Calu3 (cell line): ENCODE data around the gene AFF2. TPM values are rescaled to one million over a fixed set of nuclear protein-coding genes. Genes with fewer than 3 reads are reported as not detected.

Experiments
- BruUV-seq: library from RNA; stranded (reverse); fragments of 400-500 nt; replicated peaks from 2 replicates; lab custom pipeline; 2021; lab: Mats Ljungman, UMichigan
- CTCF ChIA-PET: fragments of 300-600 bp; sonication (Branson Sonifier 250); formaldehyde crosslinking; loops from one replicate; lab custom pipeline; 2022; ENCODE audit warnings: antibody characterized with exemption; lab: Charles Lee
- DNase-seq: peaks from one replicate; pipeline ENCODE4 v3.0.0; 2022
- H3K27ac Mint-ChIP-seq: one replicate; pipeline ENCODE4 v1.8.0; 2022; ENCODE audit warnings: mixed read lengths; ENCODE audit not compliant: unreplicated experiment
- H3K27me3 Mint-ChIP-seq: one replicate; pipeline ENCODE4 v1.8.0; 2022; ENCODE audit warnings: mixed read lengths; ENCODE audit not compliant: unreplicated experiment
- H3K36me3 Mint-ChIP-seq: one replicate; pipeline ENCODE4 v1.8.0; 2022; ENCODE audit warnings: mild to moderate bottlenecking, moderate library complexity, mixed read lengths; ENCODE audit not compliant: insufficient read depth, unreplicated experiment
- H3K4me1 Mint-ChIP-seq: one replicate; pipeline ENCODE4 v1.8.0; 2022; ENCODE audit warnings: mild to moderate bottlenecking, low read depth, mixed read lengths; ENCODE audit not compliant: unreplicated experiment
- H3K4me3 Mint-ChIP-seq: one replicate; pipeline ENCODE4 v1.8.0; 2022; ENCODE audit warnings: mild to moderate bottlenecking, low read depth, moderate library complexity, mixed read lengths; ENCODE audit not compliant: unreplicated experiment
- H3K9me3 Mint-ChIP-seq: one replicate; pipeline ENCODE4 v1.8.0; 2022; ENCODE audit warnings: low read depth, mixed read lengths; ENCODE audit not compliant: unreplicated experiment
- intact Hi-C: fragments of 100-400 bp; cut with micrococcal nuclease; formaldehyde crosslinking; loops from one replicate; pipeline ENCODE4 v1.10.0; 2022; ENCODE audit not compliant: unreplicated experiment
- total RNA-seq: library from RNA; stranded (reverse); gene quantifications from 2 replicates; pipeline ENCODE4 v1.2.3, GENCODE V29; 2022
- TF ChIP-seq, protein P1 (sequence below): fragments of 200-600 bp; IDR thresholded peaks from one replicate; pipeline ENCODE4 v1.8.0; 2022; ENCODE audit warnings: antibody characterized with exemption; ENCODE audit not compliant: unreplicated experiment

AFF2 gene
- total RNA-seq, 1 experiment from 2014 or later: 0.17 TPM

DNA sequence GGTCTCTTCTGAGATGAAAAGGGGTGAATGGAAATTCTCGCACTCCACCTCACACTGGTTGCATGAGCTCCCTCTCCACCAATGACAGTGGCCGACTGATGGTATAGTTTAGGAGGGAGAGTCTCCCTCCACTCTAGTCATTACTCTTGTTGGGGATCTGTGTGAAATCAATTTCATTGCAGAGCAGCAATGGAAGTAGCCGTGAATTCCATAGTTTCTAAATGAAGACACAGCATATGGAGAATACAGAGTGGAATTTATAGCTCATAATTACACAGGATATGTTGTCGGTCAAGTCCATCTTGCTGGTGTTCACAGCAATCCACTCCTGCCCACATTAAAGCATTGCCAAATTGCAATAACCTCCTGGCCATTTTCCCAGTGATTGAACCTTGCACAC lies 426.0 kb downstream of the AFF2 start:
- Mint-ChIP-seq H3K27ac (no peak overlapping the region), H3K9me3 (peaks cover 3% of the 10 kb centered on the region), H3K4me1 (no peaks in the 10 kb centered on the region), H3K36me3 (no peaks in the 10 kb centered on the region), H3K27me3 (no peaks in the 10 kb centered on the region), H3K4me3 (no peak overlapping the region)
- TF ChIP-seq, protein P1, sequence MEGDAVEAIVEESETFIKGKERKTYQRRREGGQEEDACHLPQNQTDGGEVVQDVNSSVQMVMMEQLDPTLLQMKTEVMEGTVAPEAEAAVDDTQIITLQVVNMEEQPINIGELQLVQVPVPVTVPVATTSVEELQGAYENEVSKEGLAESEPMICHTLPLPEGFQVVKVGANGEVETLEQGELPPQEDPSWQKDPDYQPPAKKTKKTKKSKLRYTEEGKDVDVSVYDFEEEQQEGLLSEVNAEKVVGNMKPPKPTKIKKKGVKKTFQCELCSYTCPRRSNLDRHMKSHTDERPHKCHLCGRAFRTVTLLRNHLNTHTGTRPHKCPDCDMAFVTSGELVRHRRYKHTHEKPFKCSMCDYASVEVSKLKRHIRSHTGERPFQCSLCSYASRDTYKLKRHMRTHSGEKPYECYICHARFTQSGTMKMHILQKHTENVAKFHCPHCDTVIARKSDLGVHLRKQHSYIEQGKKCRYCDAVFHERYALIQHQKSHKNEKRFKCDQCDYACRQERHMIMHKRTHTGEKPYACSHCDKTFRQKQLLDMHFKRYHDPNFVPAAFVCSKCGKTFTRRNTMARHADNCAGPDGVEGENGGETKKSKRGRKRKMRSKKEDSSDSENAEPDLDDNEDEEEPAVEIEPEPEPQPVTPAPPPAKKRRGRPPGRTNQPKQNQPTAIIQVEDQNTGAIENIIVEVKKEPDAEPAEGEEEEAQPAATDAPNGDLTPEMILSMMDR: no peak
- DNase-seq: no peak
- intact Hi-C loops: no loop called here
- no TSS peak for BruUV-seq
- CTCF ChIA-PET: no interaction called here

DNA sequence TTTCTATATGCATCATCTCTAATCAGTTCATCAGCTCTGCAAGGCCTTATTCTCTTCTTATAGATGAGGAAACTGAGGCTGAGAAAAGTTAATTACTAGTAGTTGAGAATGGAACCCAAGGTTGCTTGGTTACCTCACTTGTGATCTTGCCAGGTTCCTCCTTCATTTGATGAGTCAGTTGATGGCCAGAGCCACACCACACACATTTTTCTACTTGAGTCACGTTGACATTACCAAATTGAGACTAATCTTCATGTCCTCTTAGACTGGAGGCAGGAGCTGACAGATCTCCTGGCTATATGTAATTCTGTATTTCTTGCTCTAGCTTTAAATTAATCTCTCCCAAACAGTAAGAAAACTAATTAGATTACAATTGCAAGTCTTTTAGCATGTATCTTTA lies 428.4 kb downstream of the AFF2 start:
- BruUV-seq: no TSS peak
- Mint-ChIP-seq H3K4me1 (no peaks in the 10 kb centered on the region), H3K27me3 (no peaks in the 10 kb centered on the region), H3K9me3 (peaks cover 10% of the 10 kb centered on the region), H3K27ac (no peak overlapping the region), H3K4me3 (no peak overlapping the region), H3K36me3 (no peaks in the 10 kb centered on the region)
- no peak for DNase-seq
- intact Hi-C loops: no loop called here
- TF ChIP-seq, protein P1: no peak
- CTCF ChIA-PET: no interaction called here

DNA sequence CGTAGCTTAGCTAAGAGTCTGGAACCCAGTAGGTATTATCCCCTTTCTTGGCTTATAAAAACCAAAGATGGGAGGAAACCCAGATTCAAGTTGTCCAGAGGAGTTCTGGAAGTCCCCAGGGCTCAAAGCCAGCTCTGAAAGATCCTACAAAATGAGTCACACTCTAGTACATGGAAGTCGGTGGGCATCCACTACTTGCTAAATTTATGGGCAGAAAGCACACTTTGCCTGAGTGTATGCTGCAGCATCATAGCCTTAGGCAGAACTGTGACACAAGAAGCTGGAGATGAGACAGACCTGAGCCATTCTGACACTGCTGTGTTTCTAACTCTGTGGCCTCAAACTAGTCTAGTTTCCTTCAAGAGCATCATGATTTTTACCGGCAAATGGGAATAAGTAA lies 429.3 kb downstream of the AFF2 start:
- H3K27ac Mint-ChIP-seq: no peak overlapping the region
- BruUV-seq: no TSS peak
- intact Hi-C loops: no loop called here
- no peaks in the 10 kb centered on the region for H3K36me3 Mint-ChIP-seq
- H3K9me3 Mint-ChIP-seq: peaks cover 10% of the 10 kb centered on the region
- TF ChIP-seq, protein P1: no peak
- no peak overlapping the region for H3K4me3 Mint-ChIP-seq
- H3K27me3 Mint-ChIP-seq: no peaks in the 10 kb centered on the region
- H3K4me1 Mint-ChIP-seq: no peaks in the 10 kb centered on the region
- CTCF ChIA-PET: no interaction called here
- no peak for DNase-seq

DNA sequence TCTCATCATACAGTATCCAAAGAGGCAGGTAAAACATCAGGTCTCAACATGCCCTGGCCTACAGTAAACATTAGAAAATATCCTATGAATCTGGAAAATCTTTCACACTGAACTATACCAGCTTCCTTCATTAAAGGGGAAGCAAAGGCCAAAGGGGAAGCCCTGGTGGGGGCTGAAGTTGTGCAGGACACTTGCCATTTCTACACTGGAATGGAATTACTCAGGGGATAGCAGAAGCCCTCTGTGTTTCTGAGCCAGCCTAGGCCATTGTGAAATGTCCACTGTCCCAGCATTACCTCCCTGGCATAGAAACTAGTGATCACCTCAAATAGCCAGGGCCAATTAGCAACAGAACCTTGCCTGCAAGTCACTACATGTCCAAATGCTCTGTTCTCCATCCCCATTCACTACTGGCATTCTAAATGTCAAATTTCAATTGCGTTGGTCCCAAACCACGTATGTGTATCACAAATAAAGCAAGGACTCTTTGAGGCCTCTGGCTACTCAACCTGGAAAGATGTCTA lies 429.9 kb downstream of the AFF2 start:
- H3K9me3 Mint-ChIP-seq: peaks cover 10% of the 10 kb centered on the region
- CTCF ChIA-PET: no interaction called here
- no TSS peak for BruUV-seq
- no peaks in the 10 kb centered on the region for H3K27me3 Mint-ChIP-seq
- DNase-seq: no peak
- H3K4me1 Mint-ChIP-seq: no peaks in the 10 kb centered on the region
- intact Hi-C loops: no loop called here
- no peak overlapping the region for H3K27ac Mint-ChIP-seq
- H3K4me3 Mint-ChIP-seq: no peak overlapping the region
- TF ChIP-seq, protein P1: no peak
- H3K36me3 Mint-ChIP-seq: no peaks in the 10 kb centered on the region
